Measurements from ENCODE around the gene STARD13.

Gene STARD13

GRCh38 chr13:33109801-33110200, 175.8 kb downstream of the STARD13 start:
- DNase-seq, result no peak

DNA sequence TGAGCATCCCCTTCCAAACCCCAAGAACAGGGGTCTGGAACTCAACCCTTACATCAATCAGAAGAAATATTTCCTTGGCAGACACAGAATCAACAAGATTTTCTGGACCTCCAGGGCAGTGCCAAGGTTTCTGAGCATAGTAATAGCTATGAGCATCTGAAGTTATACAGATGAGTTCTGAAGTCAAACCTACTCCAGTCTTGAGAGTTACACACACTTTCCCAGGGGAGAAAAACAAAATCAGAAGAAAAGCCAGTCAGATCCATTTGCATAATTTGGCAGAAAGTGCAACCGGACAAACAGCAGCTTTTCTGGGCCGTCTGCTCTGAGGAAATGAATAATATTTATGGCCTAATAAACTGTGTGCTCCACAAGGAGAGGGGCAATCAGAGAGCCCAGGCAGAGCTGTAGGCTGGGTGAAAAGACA, 176.3 kb downstream of the STARD13 start:
- no peak for DNase-seq

DNA sequence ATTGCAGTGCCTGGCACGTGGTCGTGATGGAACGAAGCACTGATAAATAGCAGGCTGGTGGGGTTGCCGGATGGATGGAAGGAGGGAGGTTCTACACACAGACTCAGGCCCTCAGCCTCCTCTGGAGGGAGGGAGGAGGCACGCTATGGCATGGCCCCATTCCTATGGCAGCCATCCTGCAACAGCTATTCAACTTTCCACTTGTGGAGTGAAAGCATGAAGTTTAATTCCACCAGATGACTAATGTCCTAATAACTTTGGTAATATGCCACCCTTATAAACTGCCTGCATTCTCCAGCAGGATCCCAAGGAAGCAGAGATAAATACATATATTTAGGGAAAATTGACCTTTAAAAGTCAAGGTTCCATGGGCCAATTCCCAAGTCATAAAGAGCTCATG, 176.9 kb downstream of the STARD13 start:
- no peak for DNase-seq

GRCh38 chr13:33107361-33107760, 178.2 kb downstream of the STARD13 start:
- DNase-seq, result no peak

GRCh38 chr13:33106656-33107360, 178.7 kb downstream of the STARD13 start:
- no peak for DNase-seq

DNA sequence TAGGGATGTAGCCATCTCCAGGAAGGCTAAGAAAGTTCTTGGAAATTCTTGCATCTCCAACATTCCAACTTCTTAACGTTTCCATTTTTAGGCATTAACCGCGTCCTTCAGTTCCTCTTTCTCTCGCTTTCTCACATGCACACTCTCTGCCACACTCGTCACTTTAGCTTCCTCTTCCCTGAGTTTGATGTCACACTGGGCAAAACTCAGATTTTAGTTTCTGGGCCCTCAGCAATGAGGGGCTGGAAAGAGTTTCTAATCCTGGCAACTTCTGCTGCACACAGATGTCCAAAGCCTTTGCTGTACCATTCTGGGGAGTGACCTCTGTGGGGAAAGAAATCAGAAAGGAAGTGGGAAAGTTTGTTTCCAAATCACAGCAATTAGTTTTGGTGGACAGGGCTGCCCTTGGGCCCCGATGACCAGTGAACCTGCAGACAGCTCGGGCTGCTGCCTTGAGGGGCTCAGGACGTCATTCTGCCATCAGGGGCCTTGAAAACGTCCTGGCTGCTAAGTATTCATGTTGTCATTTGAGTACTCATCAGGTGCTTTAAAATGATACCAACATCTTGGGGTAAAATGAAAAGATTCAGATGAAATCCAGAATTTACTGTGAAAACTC, 180.1 kb downstream of the STARD13 start:
- no peak for DNase-seq

GRCh38 chr13:33103457-33103856, 182.1 kb downstream of the STARD13 start:
- DNase-seq, result no peak

GRCh38 chr13:33101835-33102234, 183.7 kb downstream of the STARD13 start:
- no peak for DNase-seq

- DNase-seq, result no peak
Observed at GRCh38 chr13:33100886-33101285, 184.7 kb downstream of the STARD13 start.

- no peak for DNase-seq
Observed at GRCh38 chr13:33099860-33100259, 185.7 kb downstream of the STARD13 start.

DNA sequence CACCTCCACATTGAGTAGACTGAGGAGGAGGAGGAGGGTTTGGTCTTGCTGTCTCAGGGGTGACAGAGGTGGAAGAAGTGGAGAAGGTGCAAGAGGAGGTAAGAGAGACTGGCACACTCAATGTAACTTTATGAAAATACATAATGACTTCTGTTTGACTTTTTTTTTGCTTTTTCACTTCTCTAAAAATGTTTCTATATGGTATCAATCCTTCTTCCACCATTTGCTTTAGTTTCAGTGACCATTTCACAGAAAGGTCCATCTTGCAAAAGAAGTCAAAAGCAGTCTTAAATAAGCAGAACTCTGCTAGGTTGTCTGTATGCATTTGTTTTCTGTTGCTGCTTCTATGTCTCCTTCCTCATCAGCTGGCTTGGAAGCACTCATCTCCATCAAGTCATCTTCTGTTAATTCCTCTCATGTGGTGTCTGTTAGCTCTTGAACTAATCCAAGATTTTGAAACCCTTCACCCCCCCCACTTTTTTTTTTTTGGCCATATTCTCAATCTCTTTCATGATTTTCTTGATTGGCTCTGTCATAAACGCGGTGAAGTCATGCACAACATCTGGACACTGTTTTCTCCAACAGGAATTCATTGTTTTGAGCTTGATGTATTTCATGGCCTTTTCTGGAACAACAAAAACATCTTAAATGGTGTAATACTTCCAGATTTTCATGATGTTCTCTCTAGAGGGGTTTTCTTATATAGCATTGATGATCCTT, 188.5 kb downstream of the STARD13 start:
- no peak for DNase-seq

- DNase-seq, result no peak
Observed at GRCh38 chr13:33092073-33092987, 193.2 kb downstream of the STARD13 start.

- DNase-seq, result no peak
Observed at GRCh38 chr13:33091415-33091774, 194.2 kb downstream of the STARD13 start.

- no peak for DNase-seq
Observed at GRCh38 chr13:33090755-33091414, 194.7 kb downstream of the STARD13 start.

GRCh38 chr13:33089311-33089710, 196.2 kb downstream of the STARD13 start:
- DNase-seq, result no peak

DNA sequence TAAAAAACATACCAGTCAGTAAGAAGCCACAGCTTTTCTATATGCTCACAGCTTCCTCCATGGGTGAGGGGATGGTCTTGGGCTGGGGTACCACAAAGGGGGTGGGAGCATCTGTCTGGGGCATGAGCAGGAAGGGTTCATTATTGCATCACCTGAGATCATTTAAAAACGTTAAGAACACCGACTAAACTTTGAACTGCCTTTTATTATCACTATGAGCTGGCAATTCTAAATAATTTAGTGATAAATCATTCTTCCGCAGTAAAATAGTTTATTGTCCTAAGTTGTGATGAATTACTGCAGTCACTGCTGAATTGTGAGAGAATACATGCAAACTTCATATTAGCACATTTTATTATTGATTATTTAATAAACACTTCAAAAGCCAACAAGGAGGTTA, 197.8 kb downstream of the STARD13 start:
- no peak for DNase-seq

GRCh38 chr13:33087091-33087490, 198.5 kb downstream of the STARD13 start:
- no peak for DNase-seq

DNA sequence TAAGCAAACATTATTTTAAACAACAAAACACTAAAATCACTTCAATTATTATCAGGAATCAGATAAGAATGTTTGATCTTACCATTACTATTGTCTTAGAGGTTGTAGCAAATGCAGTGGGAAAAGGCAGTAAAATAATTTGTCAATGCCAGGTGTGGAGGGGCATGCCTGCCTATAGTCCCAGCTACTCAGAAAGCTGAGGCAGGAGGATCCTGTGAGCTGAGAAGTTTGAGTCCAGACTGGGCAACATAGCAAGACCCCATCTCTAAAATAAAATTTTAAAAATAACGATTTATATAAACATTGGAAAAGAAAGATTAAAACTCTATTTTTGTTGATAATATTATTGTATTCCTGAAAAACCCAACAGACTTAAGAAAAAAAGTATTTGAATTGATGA, 202.5 kb downstream of the STARD13 start:
- no peak for DNase-seq

- no peak for DNase-seq
Observed at GRCh38 chr13:33081666-33082065, 203.9 kb downstream of the STARD13 start.

DNA sequence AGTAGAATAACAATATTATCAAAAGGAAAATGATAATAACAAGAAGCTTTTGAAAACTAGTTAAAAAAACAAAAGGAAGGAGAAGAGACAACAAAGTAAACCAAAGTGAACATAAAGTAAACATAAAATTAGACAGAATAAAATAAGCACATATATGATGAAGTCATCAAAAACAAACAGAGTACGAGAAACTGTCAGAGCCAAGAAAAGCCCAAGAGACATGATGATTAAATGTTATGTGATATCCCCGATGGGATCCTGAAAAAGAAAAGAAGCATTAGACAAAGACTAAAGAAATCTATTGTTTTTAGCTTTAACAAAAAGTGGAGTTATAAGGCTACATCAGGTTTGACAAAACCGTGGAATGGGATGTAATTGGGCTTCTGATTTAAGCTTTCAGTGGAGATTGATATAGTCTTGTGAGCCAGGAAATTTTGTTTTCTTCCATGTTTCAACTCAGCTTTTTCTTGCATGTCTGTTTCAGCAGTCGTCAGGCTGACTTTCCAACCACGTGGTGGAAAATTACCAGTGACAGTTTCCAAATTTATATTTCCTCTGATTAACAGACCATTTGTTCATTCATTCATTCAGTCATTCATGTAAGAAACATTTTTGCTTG, 204.5 kb downstream of the STARD13 start:
- DNase-seq, result no peak

- no peak for DNase-seq
Observed at GRCh38 chr13:33079960-33080359, 205.6 kb downstream of the STARD13 start.

- DNase-seq, result no peak
Observed at GRCh38 chr13:33078263-33078662, 207.3 kb downstream of the STARD13 start.
